Measurements from ENCODE around the gene ADAM12. TPM values are rescaled to one million over a fixed set of nuclear protein-coding genes. Genes with fewer than 3 reads are reported as not detected.

ADAM12 gene
- total and polyA plus RNA-seq, 2 of the 13 experiments (the other 11 are each of a cell fraction or from before 2014, with no cell fraction given), result not detected

DNA sequence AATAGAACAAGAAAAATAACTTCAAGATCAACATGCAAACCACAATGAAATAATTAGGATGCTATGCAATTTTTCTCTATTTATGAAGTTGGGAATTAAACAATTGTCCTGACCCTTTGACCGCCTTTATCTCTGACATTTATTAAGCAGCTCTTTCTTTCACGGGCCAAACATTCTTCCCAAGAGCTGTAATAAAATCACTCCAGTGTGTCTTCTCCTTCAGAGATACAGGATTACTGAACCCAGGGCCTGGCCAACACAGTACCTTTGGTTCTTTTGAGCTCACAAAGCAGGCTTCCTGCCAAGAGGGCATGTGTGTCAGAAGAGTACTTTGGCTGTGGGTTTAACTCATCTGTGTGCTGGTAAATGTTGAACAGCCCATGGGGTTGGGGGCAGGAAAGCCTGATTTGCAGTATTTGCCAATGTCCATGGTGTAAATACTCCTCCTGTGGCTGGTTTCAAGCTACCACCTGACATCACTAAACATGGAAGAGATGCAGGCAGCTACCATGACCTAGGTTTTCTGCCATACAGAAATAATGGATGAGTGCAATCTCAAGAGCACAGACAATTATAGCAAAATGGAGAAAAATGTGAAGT, 370.2 kb downstream of the ADAM12 start:
- Histone ChIP-seq H4K20me1 (ENCODE audit: insufficient read depth, low read length) (no peaks in the 10 kb centered on the region), H3K27ac (ENCODE audit: extremely low read length, insufficient read depth, low read length) (no peak overlapping the region), H3K4me3 (replicated peaks in 1 of 3; ENCODE audit: insufficient read depth in 1 of 3, low read depth in 2 of 3, low read length in 3 of 3) (no peak overlapping the region), H3K9me3 (ENCODE audit: low read length) (no peaks in the 10 kb centered on the region), H2AFZ (ENCODE audit: low read length) (no peak overlapping the region), H3K27me3 (ENCODE audit: control insufficient read depth in 1 of 2, insufficient read depth in 2 of 2, low read length in 2 of 2) (peaks cover 0 to 2% of the 10 kb centered on the region in 2 experiments; a peak in 2 of 5 replicates), H3K9ac (ENCODE audit: insufficient read depth, low read depth, low read length) (no peak overlapping the region), H3K36me3 (replicated peaks in 1 of 2; ENCODE audit: control insufficient read depth in 1 of 2, insufficient read depth in 2 of 2, low read length in 2 of 2) (no peaks in the 10 kb centered on the region), H3K4me1 (ENCODE audit: insufficient read depth, low read length) (no peaks in the 10 kb centered on the region), H3K79me2 (ENCODE audit: insufficient read depth, low read length) (no peaks in the 10 kb centered on the region), H3K4me2 (ENCODE audit: low read depth, low read length) (no peak overlapping the region)
- ChIA-PET POLR2A (no interaction called here), CTCF (ENCODE audit: low intra/inter-chr PET ratio, low total read pairs) (no interaction called here)
- no TSS peak for BruUV-seq (replicated peaks)
- intact Hi-C loops (cut with micrococcal nuclease; ENCODE audit: unreplicated experiment), result no loop called here
- ATAC-seq, result no peak
- no peak for FAIRE-seq
- WGBS (ENCODE audit: low lambda C conversion rate), result 16% methylated on average over 2 of the region's 2 CpGs
- no peak for DNase-seq (ENCODE audit: low spot score)
- in situ Hi-C loops (cut with HindIII; ENCODE audit: extremely low pct_ligation_motif_present, low pct_unique_long_range_greater_than_20kb), result no loop called here
- TF ChIP-seq ZNF75D (CRISPR knock-in tag; IDR thresholded peaks at IDR 0.05; ENCODE audit: borderline replicate concordance) (no peak), ZSCAN30 (CRISPR knock-in tag; IDR thresholded peaks at IDR 0.05) (no peak), ZNF773 (CRISPR knock-in tag; IDR thresholded peaks at IDR 0.05; ENCODE audit: borderline replicate concordance) (no peak), ZBTB43 (CRISPR knock-in tag; conservative IDR thresholded peaks at IDR 0.05) (no peak), ZNF572 (CRISPR knock-in tag; IDR thresholded peaks at IDR 0.05) (no peak), CREM (IDR thresholded peaks at IDR 0.05) (no peak), CREM (CRISPR knock-in tag; IDR thresholded peaks at IDR 0.05) (no peak), ZNF124 (CRISPR knock-in tag; IDR thresholded peaks at IDR 0.05) (no peak), ZNF142 (CRISPR knock-in tag; IDR thresholded peaks at IDR 0.05) (no peak), ZNF562 (CRISPR knock-in tag; IDR thresholded peaks at IDR 0.05; ENCODE audit: borderline replicate concordance) (no peak), BRD4 (CRISPR knock-in tag; IDR thresholded peaks at IDR 0.05) (no peak)
- TF ChIP-seq, protein P1, sequence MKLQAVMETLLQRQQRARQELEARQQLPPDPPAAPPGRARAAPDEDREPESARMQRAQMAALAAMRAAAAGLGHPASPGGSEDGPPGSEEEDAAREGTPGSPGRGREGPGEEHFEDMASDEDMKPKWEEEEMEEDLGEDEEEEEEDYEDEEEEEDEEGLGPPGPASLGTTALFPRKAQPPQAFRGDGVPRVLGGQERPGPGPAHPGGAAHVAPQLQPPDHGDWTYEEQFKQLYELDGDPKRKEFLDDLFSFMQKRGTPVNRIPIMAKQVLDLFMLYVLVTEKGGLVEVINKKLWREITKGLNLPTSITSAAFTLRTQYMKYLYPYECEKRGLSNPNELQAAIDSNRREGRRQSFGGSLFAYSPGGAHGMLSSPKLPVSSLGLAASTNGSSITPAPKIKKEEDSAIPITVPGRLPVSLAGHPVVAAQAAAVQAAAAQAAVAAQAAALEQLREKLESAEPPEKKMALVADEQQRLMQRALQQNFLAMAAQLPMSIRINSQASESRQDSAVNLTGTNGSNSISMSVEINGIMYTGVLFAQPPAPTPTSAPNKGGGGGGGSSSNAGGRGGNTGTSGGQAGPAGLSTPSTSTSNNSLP (IDR thresholded peaks at IDR 0.05; ENCODE audit: low read depth, low read length), result no peak
- TF ChIP-seq, protein P2, sequence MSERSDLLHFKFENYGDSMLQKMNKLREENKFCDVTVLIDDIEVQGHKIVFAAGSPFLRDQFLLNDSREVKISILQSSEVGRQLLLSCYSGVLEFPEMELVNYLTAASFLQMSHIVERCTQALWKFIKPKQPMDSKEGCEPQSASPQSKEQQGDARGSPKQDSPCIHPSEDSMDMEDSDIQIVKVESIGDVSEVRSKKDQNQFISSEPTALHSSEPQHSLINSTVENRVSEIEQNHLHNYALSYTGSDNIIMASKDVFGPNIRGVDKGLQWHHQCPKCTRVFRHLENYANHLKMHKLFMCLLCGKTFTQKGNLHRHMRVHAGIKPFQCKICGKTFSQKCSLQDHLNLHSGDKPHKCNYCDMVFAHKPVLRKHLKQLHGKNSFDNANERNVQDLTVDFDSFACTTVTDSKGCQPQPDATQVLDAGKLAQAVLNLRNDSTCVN (CRISPR knock-in tag; IDR thresholded peaks at IDR 0.05; ENCODE audit: borderline replicate concordance), result no peak
